GM10248 (cell line): ENCODE measurements around the gene PAM.

Source experiments
- CTCF ChIA-PET: fragments of 300-600 bp; sonication (Branson Sonifier 250); formaldehyde crosslinking; extraction: SDS; loops from one replicate; lab custom pipeline; 2021; ENCODE audit warnings: antibody characterized with exemption; lab: Yijun Ruan, JAX
- POLR2A ChIA-PET: fragments of 350-650 bp; sonication (Branson Sonifier 250); formaldehyde crosslinking; extraction: SDS; loops from one replicate; lab custom pipeline; 2020; ENCODE audit warnings: antibody characterized with exemption; lab: Yijun Ruan, JAX
- DNase-seq: peaks from one replicate; pipeline ENCODE4 v3.0.0; 2012; ENCODE audit errors: extremely low spot score
- TF ChIP-seq, protein P1 (sequence below): IDR thresholded peaks from 2 replicates; pipeline ENCODE4 v1.5.1; 2012; ENCODE audit warnings: mild to moderate bottlenecking, low read depth; ENCODE audit errors: extremely low read depth, missing control alignments, control extremely low read depth

Gene PAM

DNA sequence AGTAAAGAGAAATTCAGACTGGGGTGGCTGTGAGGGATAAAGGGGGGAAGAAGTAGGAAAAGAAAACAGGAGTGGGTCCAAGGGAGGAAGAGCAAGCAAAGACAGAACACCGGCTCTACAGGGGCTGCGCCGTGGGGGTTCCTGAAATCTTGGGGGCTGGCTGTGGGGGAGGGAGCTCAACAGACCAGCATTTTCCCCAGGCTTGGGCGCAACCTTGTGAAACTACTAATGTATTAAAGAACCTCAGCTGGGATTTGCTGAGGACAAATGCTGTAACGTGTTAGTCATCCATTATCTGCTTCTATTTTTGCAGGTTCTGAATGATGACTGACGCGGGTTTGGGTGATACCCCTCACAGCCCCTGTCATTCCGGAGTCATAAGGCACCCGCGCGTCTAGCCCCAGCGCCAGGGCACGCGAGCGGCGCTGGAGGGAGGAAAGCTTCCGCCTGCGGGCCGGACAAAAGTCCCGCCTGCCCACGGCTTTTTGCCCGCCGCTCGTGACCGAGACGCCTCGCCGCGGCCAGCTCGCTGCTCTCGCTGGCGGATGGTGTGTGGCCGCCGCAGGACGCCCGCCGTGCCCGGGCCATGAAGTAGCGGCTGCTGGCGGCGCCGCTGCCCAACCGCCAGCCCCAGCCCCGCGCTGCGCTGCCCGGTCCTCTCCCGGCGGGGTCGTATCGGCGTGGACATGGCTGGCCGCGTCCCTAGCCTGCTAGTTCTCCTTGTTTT lies 110.6 kb downstream of the PAM start:
- TF ChIP-seq, protein P1, sequence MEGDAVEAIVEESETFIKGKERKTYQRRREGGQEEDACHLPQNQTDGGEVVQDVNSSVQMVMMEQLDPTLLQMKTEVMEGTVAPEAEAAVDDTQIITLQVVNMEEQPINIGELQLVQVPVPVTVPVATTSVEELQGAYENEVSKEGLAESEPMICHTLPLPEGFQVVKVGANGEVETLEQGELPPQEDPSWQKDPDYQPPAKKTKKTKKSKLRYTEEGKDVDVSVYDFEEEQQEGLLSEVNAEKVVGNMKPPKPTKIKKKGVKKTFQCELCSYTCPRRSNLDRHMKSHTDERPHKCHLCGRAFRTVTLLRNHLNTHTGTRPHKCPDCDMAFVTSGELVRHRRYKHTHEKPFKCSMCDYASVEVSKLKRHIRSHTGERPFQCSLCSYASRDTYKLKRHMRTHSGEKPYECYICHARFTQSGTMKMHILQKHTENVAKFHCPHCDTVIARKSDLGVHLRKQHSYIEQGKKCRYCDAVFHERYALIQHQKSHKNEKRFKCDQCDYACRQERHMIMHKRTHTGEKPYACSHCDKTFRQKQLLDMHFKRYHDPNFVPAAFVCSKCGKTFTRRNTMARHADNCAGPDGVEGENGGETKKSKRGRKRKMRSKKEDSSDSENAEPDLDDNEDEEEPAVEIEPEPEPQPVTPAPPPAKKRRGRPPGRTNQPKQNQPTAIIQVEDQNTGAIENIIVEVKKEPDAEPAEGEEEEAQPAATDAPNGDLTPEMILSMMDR, result no peak
- peak; percentile 55 for DNase-seq
- POLR2A ChIA-PET, result no interaction called here
- CTCF ChIA-PET, result interaction anchor here (0.7 to 3.1 kb wide), 7 partner anchors 9 to 86 kb away, joined by 3 to 13 read pairs (median 5); no protein-coding TSS in a partner anchor

DNA sequence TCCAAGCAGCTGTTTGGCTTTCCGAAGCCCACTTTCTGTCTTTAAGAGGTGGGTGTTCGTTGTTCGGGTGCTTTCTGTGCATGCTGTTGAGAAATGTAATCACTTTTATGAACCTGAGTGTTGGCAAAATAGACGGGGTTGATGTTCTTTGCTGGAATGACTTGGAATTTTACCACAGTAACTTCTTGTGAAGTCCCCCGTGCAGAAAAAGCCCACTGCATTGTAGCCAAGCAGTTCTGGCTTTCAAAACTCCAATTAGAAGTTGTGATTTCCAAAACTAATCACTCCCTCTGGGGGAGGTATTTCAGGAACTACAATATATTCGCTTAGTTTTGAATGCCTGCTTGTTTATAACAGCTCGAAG lies 111.1 kb downstream of the PAM start:
- POLR2A ChIA-PET, result no interaction called here
- CTCF ChIA-PET, result interaction anchor here (0.7 to 3.1 kb wide), 6 partner anchors 12 to 86 kb away, joined by 3 to 13 read pairs (median 4); no protein-coding TSS in a partner anchor
- no peak for DNase-seq
- TF ChIP-seq, protein P1, result no peak

DNA sequence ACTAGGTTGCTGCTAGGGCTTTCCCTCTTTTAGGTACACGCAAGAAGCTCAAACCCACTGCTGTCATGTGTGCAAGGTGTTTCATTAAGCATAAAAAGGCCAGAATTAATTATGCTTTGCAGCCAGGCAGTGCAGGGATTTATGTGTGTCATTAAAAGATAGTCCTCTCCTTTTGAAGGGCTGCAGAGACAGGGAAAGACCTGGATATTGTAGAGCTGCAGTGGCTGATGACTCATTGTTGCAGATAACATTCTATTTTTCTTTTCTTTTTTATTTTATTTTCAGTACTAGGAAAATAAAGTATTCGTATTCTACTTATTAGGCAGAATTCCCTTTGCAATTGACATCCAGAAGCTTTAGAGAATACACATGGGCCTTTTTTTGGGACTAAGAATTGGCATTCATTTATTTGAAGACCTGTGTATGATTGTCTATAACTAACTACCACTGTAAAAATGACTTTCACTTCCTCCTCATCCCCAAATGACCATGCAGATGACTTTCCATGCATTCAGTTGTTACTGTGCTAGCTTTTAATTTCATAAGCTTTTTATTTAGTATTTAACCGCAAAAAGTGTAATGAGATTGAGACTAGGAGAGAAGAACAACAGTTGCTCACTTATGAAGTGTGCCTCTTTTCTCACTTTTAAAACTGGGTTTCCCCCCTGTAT lies 113.0 kb downstream of the PAM start:
- TF ChIP-seq, protein P1, result no peak
- POLR2A ChIA-PET, result no interaction called here
- DNase-seq, result no peak
- CTCF ChIA-PET, result interaction anchor here (0.6 to 2.0 kb wide), 6 partner anchors 11 to 276 kb away, joined by 3 to 7 read pairs (median 3); no protein-coding TSS in a partner anchor

DNA sequence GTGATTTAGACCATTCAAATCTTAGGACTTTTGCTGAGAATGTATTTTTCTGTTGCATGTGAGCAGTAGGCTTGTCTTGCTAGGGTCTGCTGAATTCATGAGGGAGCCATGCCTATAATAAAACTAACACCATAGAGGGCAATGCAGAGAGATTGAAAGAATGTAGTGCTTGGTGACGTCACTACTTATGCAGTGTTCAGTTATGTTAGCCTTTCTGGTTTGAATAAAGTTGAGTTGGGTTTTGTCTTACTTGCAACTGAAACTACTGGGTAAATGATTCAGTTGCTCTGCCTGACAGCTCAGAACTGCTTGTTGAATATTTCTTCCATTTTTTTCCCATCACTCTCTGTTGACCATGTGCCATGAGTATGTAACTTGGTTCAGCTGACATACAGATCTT lies 114.1 kb downstream of the PAM start:
- CTCF ChIA-PET, result interaction anchor here (1.1 to 1.6 kb wide), 4 partner anchors 23 to 270 kb away, joined by 3 read pairs; no protein-coding TSS in a partner anchor
- TF ChIP-seq, protein P1, result no peak
- DNase-seq, result no peak
- POLR2A ChIA-PET, result no interaction called here

DNA sequence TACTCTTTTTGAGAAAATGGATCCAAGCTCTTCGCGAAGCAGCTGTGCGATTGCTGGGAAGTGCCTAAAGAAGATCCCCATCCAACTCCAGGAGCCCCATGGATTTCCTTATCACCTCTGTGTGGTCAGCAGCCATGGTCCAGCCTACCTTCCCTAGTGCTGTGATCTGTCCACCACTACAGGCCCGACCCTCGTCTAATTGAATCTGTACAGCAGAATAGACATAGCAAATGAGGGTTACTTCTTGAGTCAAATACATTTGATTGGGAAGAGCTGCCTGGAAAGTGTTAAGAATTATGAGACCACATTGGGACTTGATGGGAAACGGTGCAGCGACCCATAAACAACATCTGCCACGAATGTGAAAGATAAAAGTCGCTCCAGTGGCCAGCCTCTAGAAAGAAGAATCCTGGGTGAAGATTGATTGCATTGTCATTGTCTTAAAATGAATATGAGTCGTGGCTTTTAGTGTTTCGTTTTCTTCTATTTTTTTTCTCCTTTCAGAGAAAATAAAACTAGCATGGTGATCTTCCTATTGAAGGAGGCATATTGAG lies 118.4 kb downstream of the PAM start:
- CTCF ChIA-PET, result interaction anchor here (0.9 kb wide), 1 partner anchor 33 kb away, joined by 3 read pairs; no protein-coding TSS in a partner anchor
- no peak for DNase-seq
- TF ChIP-seq, protein P1, result no peak
- POLR2A ChIA-PET, result no interaction called here

DNA sequence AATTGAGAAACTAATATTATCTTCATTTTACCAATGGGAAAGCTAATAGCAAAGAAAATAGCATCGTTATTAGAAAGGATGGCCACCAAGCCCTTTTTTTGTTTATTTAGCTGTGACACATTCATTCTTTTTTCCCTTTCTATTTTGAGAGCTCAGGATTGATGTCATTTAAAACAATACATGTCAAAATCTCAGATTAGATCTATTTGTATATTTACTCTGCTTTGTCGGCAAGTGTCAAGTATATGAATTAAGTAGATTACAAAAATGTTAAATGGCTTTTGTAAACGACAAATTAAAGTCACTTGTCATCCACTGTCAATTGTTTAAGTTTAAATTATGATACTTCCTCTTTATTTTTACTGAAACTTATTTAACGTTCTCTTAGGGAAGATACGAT lies 118.9 kb downstream of the PAM start:
- TF ChIP-seq, protein P1, result no peak
- POLR2A ChIA-PET, result no interaction called here
- CTCF ChIA-PET, result interaction anchor here (0.9 to 1.2 kb wide), 2 partner anchors 16 to 32 kb away, joined by 3 read pairs; no protein-coding TSS in a partner anchor
- DNase-seq, result no peak
